Nephron (organoid): ENCODE results near the gene MDP1.

ENCODE experiments used
- H3K27ac Mint-ChIP-seq, 3 experiments: 2 replicates each; pipeline ENCODE4 v1.8.0; 2020; ENCODE audit warnings: mixed read lengths in 3 of 3, mild to moderate bottlenecking in 2 of 3, moderate library complexity in 1 of 3
- H3K27me3 Mint-ChIP-seq: 2 replicates; pipeline ENCODE4 v1.8.0; 2021; ENCODE audit warnings: low read depth, mild to moderate bottlenecking, moderate library complexity, mixed read lengths
- H3K36me3 Mint-ChIP-seq: 2 replicates; pipeline ENCODE4 v1.8.0; 2020; ENCODE audit warnings: low read depth, mixed read lengths
- H3K4me1 Mint-ChIP-seq: 2 replicates; pipeline ENCODE4 v1.8.0; 2020; ENCODE audit warnings: mixed read lengths
- H3K4me3 Mint-ChIP-seq, 3 experiments: 2 replicates each; pipeline ENCODE4 v1.8.0; 2020; ENCODE audit warnings: mild to moderate bottlenecking in 3 of 3, mixed read lengths in 3 of 3, moderate library complexity in 2 of 3
- H3K9me3 Mint-ChIP-seq: 2 replicates; pipeline ENCODE4 v1.8.0; 2020; ENCODE audit warnings: mixed read lengths
- TF ChIP-seq, protein P1 (sequence below), 3 experiments: fragments of 200-600 bp; sonication (generic); IDR thresholded peaks; one replicate each; pipeline ENCODE4 v1.5.0; 2021; ENCODE audit warnings: antibody characterized with exemption in 3 of 3; ENCODE audit not compliant: unreplicated experiment in 3 of 3

MDP1 gene

GRCh38 chr14:24258119-24258518, 42.3 kb upstream of the MDP1 start:
- no peak overlapping the region for H3K4me3 Mint-ChIP-seq
- H3K4me1 Mint-ChIP-seq: peaks cover 4% of the 10 kb centered on the region
- H3K27ac Mint-ChIP-seq: no peak overlapping the region
- TF ChIP-seq, protein P1, sequence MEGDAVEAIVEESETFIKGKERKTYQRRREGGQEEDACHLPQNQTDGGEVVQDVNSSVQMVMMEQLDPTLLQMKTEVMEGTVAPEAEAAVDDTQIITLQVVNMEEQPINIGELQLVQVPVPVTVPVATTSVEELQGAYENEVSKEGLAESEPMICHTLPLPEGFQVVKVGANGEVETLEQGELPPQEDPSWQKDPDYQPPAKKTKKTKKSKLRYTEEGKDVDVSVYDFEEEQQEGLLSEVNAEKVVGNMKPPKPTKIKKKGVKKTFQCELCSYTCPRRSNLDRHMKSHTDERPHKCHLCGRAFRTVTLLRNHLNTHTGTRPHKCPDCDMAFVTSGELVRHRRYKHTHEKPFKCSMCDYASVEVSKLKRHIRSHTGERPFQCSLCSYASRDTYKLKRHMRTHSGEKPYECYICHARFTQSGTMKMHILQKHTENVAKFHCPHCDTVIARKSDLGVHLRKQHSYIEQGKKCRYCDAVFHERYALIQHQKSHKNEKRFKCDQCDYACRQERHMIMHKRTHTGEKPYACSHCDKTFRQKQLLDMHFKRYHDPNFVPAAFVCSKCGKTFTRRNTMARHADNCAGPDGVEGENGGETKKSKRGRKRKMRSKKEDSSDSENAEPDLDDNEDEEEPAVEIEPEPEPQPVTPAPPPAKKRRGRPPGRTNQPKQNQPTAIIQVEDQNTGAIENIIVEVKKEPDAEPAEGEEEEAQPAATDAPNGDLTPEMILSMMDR (IDR thresholded peaks at IDR 0.05; ENCODE audit: unreplicated experiment in 3 of 3): no peak
- no peaks in the 10 kb centered on the region for H3K27me3 Mint-ChIP-seq
- H3K36me3 Mint-ChIP-seq: no peaks in the 10 kb centered on the region
- no peaks in the 10 kb centered on the region for H3K9me3 Mint-ChIP-seq

DNA sequence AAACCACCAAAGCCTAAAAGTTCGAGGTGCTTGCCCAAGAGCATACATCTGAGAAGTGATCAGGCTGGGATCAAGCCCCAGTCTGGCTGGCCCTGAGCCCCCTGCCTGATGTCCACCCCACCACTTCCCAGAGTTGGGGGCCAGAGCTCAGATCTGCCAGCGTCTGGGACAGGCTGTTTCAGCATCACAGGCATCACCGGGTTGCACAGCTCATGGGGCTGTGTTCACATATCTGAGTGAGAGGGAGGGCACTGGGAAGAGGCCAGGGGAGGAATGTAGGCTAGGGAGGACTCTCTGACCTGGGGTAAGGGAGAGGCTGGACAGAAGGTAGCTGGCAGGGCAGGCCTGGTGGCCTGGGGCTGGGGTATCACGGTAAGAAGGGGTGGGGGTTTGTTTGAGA, 41.1 kb upstream of the MDP1 start:
- Mint-ChIP-seq H3K36me3 (no peaks in the 10 kb centered on the region), H3K27ac (no peak overlapping the region), H3K27me3 (no peaks in the 10 kb centered on the region), H3K9me3 (no peaks in the 10 kb centered on the region), H3K4me3 (no peak overlapping the region), H3K4me1 (peaks cover 4% of the 10 kb centered on the region)
- TF ChIP-seq, protein P1 (IDR thresholded peaks at IDR 0.05; ENCODE audit: unreplicated experiment in 3 of 3): no peak

DNA sequence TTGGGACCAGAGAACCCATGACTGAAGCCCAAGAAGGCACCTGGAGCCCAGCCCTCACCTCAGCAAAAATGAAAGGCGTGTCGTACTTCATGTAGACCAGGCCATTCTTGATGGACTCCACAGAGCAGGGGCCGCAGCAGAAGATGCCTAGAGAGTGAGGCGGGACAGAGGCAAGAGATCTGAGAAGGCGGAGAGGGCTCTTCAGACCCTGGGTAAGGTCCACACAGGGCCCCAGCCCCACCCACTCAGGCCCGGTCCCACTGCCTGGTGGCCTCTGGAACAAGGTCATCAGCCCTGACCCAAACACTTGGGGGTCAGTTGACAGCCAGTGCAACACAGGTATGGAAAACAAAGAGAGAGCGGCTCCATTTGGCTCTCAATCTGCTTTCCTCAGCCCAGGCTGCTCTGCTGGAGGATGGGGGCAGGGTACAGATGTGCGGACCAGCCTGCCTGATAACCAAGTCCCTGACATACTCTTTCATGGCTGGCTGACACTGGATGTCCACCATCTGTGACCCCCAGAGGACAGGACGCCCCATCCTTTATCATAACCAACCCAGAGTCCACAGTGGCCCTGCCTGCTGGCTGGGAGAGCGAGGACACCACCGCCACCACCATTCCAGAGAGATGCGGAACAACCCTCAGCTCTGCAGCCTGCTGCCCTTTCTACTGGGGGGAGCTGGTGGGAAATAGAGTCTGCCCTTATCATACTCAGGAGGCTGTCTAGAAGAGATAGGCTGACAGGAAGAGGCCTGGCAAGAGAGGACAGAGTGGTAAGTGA, 40.3 kb upstream of the MDP1 start:
- Mint-ChIP-seq H3K4me1 (peaks cover 4% of the 10 kb centered on the region), H3K9me3 (no peaks in the 10 kb centered on the region), H3K4me3 (no peak overlapping the region), H3K36me3 (no peaks in the 10 kb centered on the region), H3K27me3 (no peaks in the 10 kb centered on the region), H3K27ac (no peak overlapping the region)
- TF ChIP-seq, protein P1 (IDR thresholded peaks at IDR 0.05; ENCODE audit: unreplicated experiment in 3 of 3): no peak

- Mint-ChIP-seq H3K4me3 (no peak overlapping the region), H3K9me3 (no peaks in the 10 kb centered on the region), H3K27me3 (no peaks in the 10 kb centered on the region), H3K4me1 (peaks cover 4% of the 10 kb centered on the region), H3K27ac (no peak overlapping the region), H3K36me3 (no peaks in the 10 kb centered on the region)
- TF ChIP-seq, protein P1 (IDR thresholded peaks at IDR 0.05; ENCODE audit: unreplicated experiment in 3 of 3): no peak
Observed at GRCh38 chr14:24255438-24255837, 39.6 kb upstream of the MDP1 start.

DNA sequence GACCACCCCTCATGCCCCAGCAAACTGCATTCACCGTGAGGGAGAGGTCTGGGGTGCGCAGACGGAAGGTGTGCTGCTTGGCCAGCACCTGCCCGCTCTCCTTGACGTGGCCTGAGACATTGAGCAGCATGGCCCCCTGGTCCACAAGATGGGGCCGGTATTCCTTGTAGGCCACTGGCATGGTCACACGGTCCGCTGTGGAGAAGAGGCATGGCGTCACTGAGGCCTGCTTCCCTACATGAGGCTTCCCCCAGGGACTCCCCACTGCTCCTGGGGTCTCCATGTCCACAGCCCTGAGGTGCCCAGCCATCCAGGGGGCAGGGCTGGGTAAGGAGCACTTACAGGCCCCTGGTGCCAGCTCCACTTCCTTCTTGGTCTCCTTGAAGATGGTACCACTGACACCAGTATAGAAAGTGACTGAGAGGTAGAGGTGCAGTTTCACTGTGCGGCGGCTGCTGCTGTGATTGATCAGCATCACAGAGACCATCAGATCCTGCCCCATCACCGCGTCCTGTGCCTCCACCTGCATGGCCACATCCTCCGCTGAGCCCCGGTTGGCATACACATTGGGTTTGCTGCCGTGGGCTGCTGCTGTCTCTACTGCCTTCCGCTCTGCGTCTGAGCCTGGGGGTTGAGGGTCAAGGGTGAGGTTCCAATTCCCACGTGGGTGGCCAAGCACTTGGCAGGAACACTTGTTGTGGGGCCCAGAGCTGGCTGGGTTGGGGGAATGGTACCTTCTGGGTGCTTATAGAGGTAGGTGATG, 38.9 kb upstream of the MDP1 start:
- H3K4me3 Mint-ChIP-seq: no peak overlapping the region

More for the DNA sequence above, 38.9 kb upstream of the MDP1 start:
- no peaks in the 10 kb centered on the region for H3K27me3 Mint-ChIP-seq
- no peaks in the 10 kb centered on the region for H3K36me3 Mint-ChIP-seq
- H3K27ac Mint-ChIP-seq: no peak overlapping the region
- peaks cover 2% of the 10 kb centered on the region for H3K4me1 Mint-ChIP-seq
- TF ChIP-seq, protein P1 (IDR thresholded peaks at IDR 0.05; ENCODE audit: unreplicated experiment in 3 of 3): no peak
- H3K9me3 Mint-ChIP-seq: no peaks in the 10 kb centered on the region
